ENCODE data around the gene SHFL.

The SHFL gene

GRCh38 chr19:10135551-10136334, 49.6 kb downstream of the SHFL start:
- no peak for DNase-seq

GRCh38 chr19:10136936-10137335, 50.8 kb downstream of the SHFL start:
- DNase-seq: no peak

GRCh38 chr19:10137751-10138682, 51.9 kb downstream of the SHFL start:
- no peak for DNase-seq

GRCh38 chr19:10138879-10139795, 53.0 kb downstream of the SHFL start:
- DNase-seq: no peak

GRCh38 chr19:10139952-10140351, 53.8 kb downstream of the SHFL start:
- DNase-seq: no peak

- DNase-seq: no peak
These were observed 55.4 kb downstream of the SHFL start for GRCh38 chr19:10141479-10141878.

GRCh38 chr19:10141973-10142372, 55.9 kb downstream of the SHFL start:
- no peak for DNase-seq
